Astrocyte (in vitro differentiated cells and primary cell): ENCODE measurements around the gene GPATCH4. TPM values are rescaled to one million over a fixed set of nuclear protein-coding genes. Genes with fewer than 3 reads are reported as not detected.

Experiments used
- DNase-seq: peaks from one replicate; pipeline ENCODE4 v3.0.0-alpha.2; 2010; ENCODE audit warnings: low read depth
- FAIRE-seq: peaks from 2 replicates; lab custom pipeline; 2011; peaks lifted over from hg19 to GRCh38; lab: Jason Lieb, UNC
- H2AFZ ChIP-seq: 2 replicates; pipeline ENCODE4 v1.6.0; 2012; ENCODE audit warnings: low read depth, low read length, inconsistent platforms
- H3K27ac ChIP-seq: 2 replicates; pipeline ENCODE4 v1.5.1; 2011; ENCODE audit warnings: low read depth, low read length, inconsistent platforms
- H3K27me3 ChIP-seq: 2 replicates; pipeline ENCODE4 v1.6.0; 2011; ENCODE audit warnings: low read length, inconsistent platforms; ENCODE audit not compliant: insufficient read depth
- H3K36me3 ChIP-seq: 2 replicates; pipeline ENCODE4 v1.5.1; 2011; ENCODE audit warnings: low read length, inconsistent platforms; ENCODE audit not compliant: insufficient read depth
- H3K4me1 ChIP-seq: 2 replicates; pipeline ENCODE4 v1.5.1; 2011; ENCODE audit warnings: low read length, inconsistent platforms; ENCODE audit not compliant: insufficient read depth
- H3K4me2 ChIP-seq: 2 replicates; pipeline ENCODE4 v1.6.0; 2012; ENCODE audit warnings: low read length, inconsistent platforms
- H3K4me3 ChIP-seq: 2 replicates; pipeline ENCODE4 v1.5.1; 2011; ENCODE audit warnings: low read depth, mild to moderate bottlenecking, low read length, inconsistent platforms; ENCODE audit not compliant: insufficient read depth
- H3K79me2 ChIP-seq: 2 replicates; pipeline ENCODE4 v1.6.0; 2012; ENCODE audit warnings: mild to moderate bottlenecking, low read length, inconsistent platforms; ENCODE audit not compliant: insufficient read depth
- H3K9ac ChIP-seq: 2 replicates; pipeline ENCODE4 v1.6.0; 2012; ENCODE audit warnings: mild to moderate bottlenecking, low read length, inconsistent platforms
- H3K9me3 ChIP-seq: 2 replicates; pipeline ENCODE4 v1.5.1; 2012; ENCODE audit warnings: low read depth, mild to moderate bottlenecking, low read length, inconsistent platforms; ENCODE audit not compliant: insufficient read depth
- H4K20me1 ChIP-seq: 2 replicates; pipeline ENCODE4 v1.6.0; 2012; ENCODE audit warnings: low read length, inconsistent platforms; ENCODE audit not compliant: insufficient read depth
- H3K27ac Mint-ChIP-seq: one replicate; pipeline ENCODE4 v1.8.0; 2021; ENCODE audit warnings: mild to moderate bottlenecking, mixed read lengths; ENCODE audit not compliant: unreplicated experiment
- H3K27me3 Mint-ChIP-seq: one replicate; pipeline ENCODE4 v1.8.0; 2021; ENCODE audit warnings: low read depth, mixed read lengths; ENCODE audit not compliant: unreplicated experiment
- H3K36me3 Mint-ChIP-seq: one replicate; pipeline ENCODE4 v1.8.0; 2021; ENCODE audit warnings: low read depth, mixed read lengths; ENCODE audit not compliant: unreplicated experiment
- H3K4me1 Mint-ChIP-seq: one replicate; pipeline ENCODE4 v1.8.0; 2021; ENCODE audit warnings: low read depth, mixed read lengths; ENCODE audit not compliant: unreplicated experiment
- H3K4me3 Mint-ChIP-seq: one replicate; pipeline ENCODE4 v1.8.0; 2021; ENCODE audit warnings: mild to moderate bottlenecking, moderate library complexity, mixed read lengths; ENCODE audit not compliant: unreplicated experiment
- H3K9me3 Mint-ChIP-seq: one replicate; pipeline ENCODE4 v1.8.0; 2021; ENCODE audit warnings: mild to moderate bottlenecking, mixed read lengths; ENCODE audit not compliant: unreplicated experiment
- CTCF ChIP-seq: IDR thresholded peaks from 2 replicates; pipeline ENCODE4 v1.5.1; 2011; ENCODE audit warnings: low read depth, mild to moderate bottlenecking, inconsistent platforms, low read length, moderate library complexity; ENCODE audit not compliant: insufficient read depth
- EZH2 ChIP-seq: IDR thresholded peaks from 2 replicates; pipeline ENCODE4 v1.6.1; 2012; ENCODE audit warnings: mild to moderate bottlenecking, low read length, inconsistent platforms; ENCODE audit not compliant: insufficient read depth
- total RNA-seq: library from RNA; stranded (reverse); gene quantifications from 2 replicates; pipeline ENCODE4 v1.2.1, GENCODE V29; 2021

GPATCH4 gene
- total RNA-seq, 1 donor from 2014 or later, result 22.8 TPM

- peaks cover 6% of the 10 kb centered on the region for H3K36me3 Mint-ChIP-seq
- no peak overlapping the region for H3K4me3 Mint-ChIP-seq
- Histone ChIP-seq H2AFZ (no peak overlapping the region), H3K9ac (no peak overlapping the region), H3K4me3 (no peak overlapping the region), H3K79me2 (no peaks in the 10 kb centered on the region), H3K4me2 (no peak overlapping the region), H3K36me3 (no peaks in the 10 kb centered on the region), H3K4me1 (peaks cover 7% of the 10 kb centered on the region), H3K9me3 (peaks cover 3% of the 10 kb centered on the region), H3K27me3 (peaks cover 84% of the 10 kb centered on the region), H3K27ac (no peak overlapping the region), H4K20me1 (peaks cover 10% of the 10 kb centered on the region)
- TF ChIP-seq EZH2 (no peak), CTCF (no peak)
- DNase-seq (no peak), FAIRE-seq (no peak)
- H3K9me3 Mint-ChIP-seq, result no peaks in the 10 kb centered on the region
- H3K4me1 Mint-ChIP-seq, result peaks cover 5% of the 10 kb centered on the region
- no peak overlapping the region for H3K27ac Mint-ChIP-seq
- H3K27me3 Mint-ChIP-seq, result peaks cover 83% of the 10 kb centered on the region
Observed at GRCh38 chr1:156645056-156645455, 43.8 kb upstream of the GPATCH4 start.

GRCh38 chr1:156644640-156645039 is 43.4 kb upstream of the GPATCH4 start:
- Mint-ChIP-seq H3K27me3 (peaks cover 85% of the 10 kb centered on the region), H3K4me1 (peaks cover 8% of the 10 kb centered on the region), H3K27ac (no peak overlapping the region), H3K4me3 (no peak overlapping the region), H3K36me3 (peaks cover 6% of the 10 kb centered on the region), H3K9me3 (no peaks in the 10 kb centered on the region)
- Histone ChIP-seq H3K4me3 (no peak overlapping the region), H3K4me2 (no peak overlapping the region), H2AFZ (no peak overlapping the region), H3K36me3 (no peaks in the 10 kb centered on the region), H3K4me1 (peaks cover 7% of the 10 kb centered on the region), H3K9ac (no peak overlapping the region), H3K27me3 (peaks cover 88% of the 10 kb centered on the region), H3K9me3 (peaks cover 3% of the 10 kb centered on the region), H3K27ac (no peak overlapping the region), H4K20me1 (peaks cover 12% of the 10 kb centered on the region), H3K79me2 (no peaks in the 10 kb centered on the region)
- TF ChIP-seq EZH2, result no peak
- no peak for TF ChIP-seq CTCF
- DNase-seq (no peak), FAIRE-seq (no peak)

GRCh38 chr1:156644146-156644545 is 42.9 kb upstream of the GPATCH4 start:
- no peak overlapping the region for H3K4me3 Mint-ChIP-seq
- H3K9me3 Mint-ChIP-seq, result no peaks in the 10 kb centered on the region
- no peak for DNase-seq
- TF ChIP-seq EZH2 (no peak), CTCF (no peak)
- peaks cover 3% of the 10 kb centered on the region for H3K9me3 ChIP-seq
- peaks cover 8% of the 10 kb centered on the region for H3K4me1 Mint-ChIP-seq
- no peak for FAIRE-seq
- peaks cover 6% of the 10 kb centered on the region for H3K36me3 Mint-ChIP-seq
- no peak overlapping the region for H2AFZ ChIP-seq
- H3K9ac ChIP-seq, result no peak overlapping the region
- peaks cover 86% of the 10 kb centered on the region for H3K27me3 Mint-ChIP-seq
- H3K4me3 ChIP-seq, result no peak overlapping the region
- no peak overlapping the region for H3K27ac Mint-ChIP-seq
- peaks cover 7% of the 10 kb centered on the region for H3K4me1 ChIP-seq
- no peaks in the 10 kb centered on the region for H3K36me3 ChIP-seq
- no peak overlapping the region for H3K4me2 ChIP-seq
- peaks cover 91% of the 10 kb centered on the region for H3K27me3 ChIP-seq
- H3K27ac ChIP-seq, result no peak overlapping the region
- no peaks in the 10 kb centered on the region for H3K79me2 ChIP-seq
- peaks cover 16% of the 10 kb centered on the region for H4K20me1 ChIP-seq
